Testis (tissue), 3 donors: ENCODE measurements around the gene NKAIN2. TPM values are rescaled to one million over a fixed set of nuclear protein-coding genes. Genes with fewer than 3 reads are reported as not detected.

Source experiments
- DNase-seq: peaks from one replicate; pipeline ENCODE4 v3.0.0-alpha.2; 2019
- H3K27ac ChIP-seq, 2 donors: fragments of 200-600 bp; sonication (generic); one replicate each; pipeline ENCODE4 v1.5.1; 2019
- H3K27me3 ChIP-seq: fragments of 200-600 bp; sonication (generic); one replicate; pipeline ENCODE4 v1.5.1; 2019
- H3K36me3 ChIP-seq: fragments of 200-600 bp; sonication (generic); one replicate; pipeline ENCODE4 v1.5.1; 2017; ENCODE audit warnings: low read depth; ENCODE audit errors: missing control alignments
- H3K4me1 ChIP-seq: fragments of 200-600 bp; sonication (generic); one replicate; pipeline ENCODE4 v1.5.1; 2019
- H3K4me3 ChIP-seq, 2 donors: fragments of 200-600 bp; sonication (generic); one replicate each; pipeline ENCODE4 v1.5.1; 2017 to 2019
- H3K9me3 ChIP-seq: fragments of 200-600 bp; sonication (generic); one replicate; pipeline ENCODE4 v1.5.1; 2017
- POLR2A ChIP-seq: fragments of 450-650 bp; IDR thresholded peaks from one replicate; pipeline ENCODE4 v1.6.1; 2017; ENCODE audit warnings: antibody characterized with exemption, mild to moderate bottlenecking, moderate library complexity
- WGBS, 2 donors: methylation state at CpG; one replicate each; pipeline ENCODE4 v1.1.5; 2018; 5-methylcytosine and 5-hydroxymethylcytosine counted together
- intact Hi-C: fragments of 100-400 bp; cut with DNase I; formaldehyde crosslinking; loops from one replicate; pipeline ENCODE4 v1.15.1; 2023; ENCODE audit warnings: low total_unique reads
- polyA plus RNA-seq: library from polyadenylated mRNA; stranded (reverse); fragments of 350-450 nt; fragmentation: Illumina TruSeq; extraction: RNeasy Lipid Tissue Mini Kit (QIAGEN cat#74804); gene quantifications from one replicate; pipeline ENCODE4 v1.2.3, GENCODE V29; 2014; ENCODE audit warnings: low read depth, low replicate concordance; ENCODE audit not compliant: insufficient read depth
- total RNA-seq, 2 donors: library from RNA; depleted of rRNA; stranded (reverse); fragments of >200 nt; gene quantifications; one replicate each; pipeline ENCODE4 v1.2.3, GENCODE V29; 2016
- TF ChIP-seq, protein P1 (sequence below), 3 experiments: fragments of 450-650 bp in 2 of 3; fragments of 200-600 bp in 1 of 3; sonication (generic) in 1 of 3; IDR thresholded peaks; one replicate each; pipeline ENCODE4 v1.5.1; 2016 to 2019; ENCODE audit warnings: antibody characterized with exemption in 3 of 3, mild to moderate bottlenecking in 2 of 3, moderate library complexity in 1 of 3

NKAIN2 gene
- total and polyA plus RNA-seq, 3 donors from 2014 or later: 0.56 to 1.1 (median 0.71) TPM

DNA sequence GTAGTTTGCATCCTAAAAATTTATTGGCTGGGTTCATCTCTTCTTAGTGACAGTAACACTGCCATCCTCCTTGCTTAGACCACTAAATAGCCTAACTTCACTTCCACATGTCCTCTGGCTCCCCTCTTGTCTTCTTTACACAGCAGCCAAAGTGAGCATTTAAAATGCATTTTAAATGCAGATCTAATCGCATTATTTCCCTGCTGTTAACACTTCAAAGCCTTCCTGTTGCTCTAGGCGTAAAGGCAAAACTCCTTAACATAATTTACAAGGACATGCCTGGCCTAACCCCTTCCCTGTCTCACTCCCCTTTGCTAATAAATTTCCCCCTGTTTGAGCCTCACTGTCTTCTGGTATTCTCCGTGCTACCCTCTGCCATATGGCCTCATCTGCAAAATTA is 26.5 kb downstream of the NKAIN2 start:
- Histone ChIP-seq H3K27ac (no peak overlapping the region), H3K9me3 (no peaks in the 10 kb centered on the region), H3K4me3 (no peak overlapping the region), H3K4me1 (no peaks in the 10 kb centered on the region), H3K36me3 (no peaks in the 10 kb centered on the region), H3K27me3 (no peaks in the 10 kb centered on the region)
- TF ChIP-seq POLR2A: no peak
- TF ChIP-seq, protein P1, sequence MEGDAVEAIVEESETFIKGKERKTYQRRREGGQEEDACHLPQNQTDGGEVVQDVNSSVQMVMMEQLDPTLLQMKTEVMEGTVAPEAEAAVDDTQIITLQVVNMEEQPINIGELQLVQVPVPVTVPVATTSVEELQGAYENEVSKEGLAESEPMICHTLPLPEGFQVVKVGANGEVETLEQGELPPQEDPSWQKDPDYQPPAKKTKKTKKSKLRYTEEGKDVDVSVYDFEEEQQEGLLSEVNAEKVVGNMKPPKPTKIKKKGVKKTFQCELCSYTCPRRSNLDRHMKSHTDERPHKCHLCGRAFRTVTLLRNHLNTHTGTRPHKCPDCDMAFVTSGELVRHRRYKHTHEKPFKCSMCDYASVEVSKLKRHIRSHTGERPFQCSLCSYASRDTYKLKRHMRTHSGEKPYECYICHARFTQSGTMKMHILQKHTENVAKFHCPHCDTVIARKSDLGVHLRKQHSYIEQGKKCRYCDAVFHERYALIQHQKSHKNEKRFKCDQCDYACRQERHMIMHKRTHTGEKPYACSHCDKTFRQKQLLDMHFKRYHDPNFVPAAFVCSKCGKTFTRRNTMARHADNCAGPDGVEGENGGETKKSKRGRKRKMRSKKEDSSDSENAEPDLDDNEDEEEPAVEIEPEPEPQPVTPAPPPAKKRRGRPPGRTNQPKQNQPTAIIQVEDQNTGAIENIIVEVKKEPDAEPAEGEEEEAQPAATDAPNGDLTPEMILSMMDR (IDR thresholded peaks at IDR 0.05): no peak
- WGBS, 2 donors: 37 to 40% methylated on average over 3 of the region's 3 CpGs
- DNase-seq: no peak
- intact Hi-C loops: no loop called here

DNA sequence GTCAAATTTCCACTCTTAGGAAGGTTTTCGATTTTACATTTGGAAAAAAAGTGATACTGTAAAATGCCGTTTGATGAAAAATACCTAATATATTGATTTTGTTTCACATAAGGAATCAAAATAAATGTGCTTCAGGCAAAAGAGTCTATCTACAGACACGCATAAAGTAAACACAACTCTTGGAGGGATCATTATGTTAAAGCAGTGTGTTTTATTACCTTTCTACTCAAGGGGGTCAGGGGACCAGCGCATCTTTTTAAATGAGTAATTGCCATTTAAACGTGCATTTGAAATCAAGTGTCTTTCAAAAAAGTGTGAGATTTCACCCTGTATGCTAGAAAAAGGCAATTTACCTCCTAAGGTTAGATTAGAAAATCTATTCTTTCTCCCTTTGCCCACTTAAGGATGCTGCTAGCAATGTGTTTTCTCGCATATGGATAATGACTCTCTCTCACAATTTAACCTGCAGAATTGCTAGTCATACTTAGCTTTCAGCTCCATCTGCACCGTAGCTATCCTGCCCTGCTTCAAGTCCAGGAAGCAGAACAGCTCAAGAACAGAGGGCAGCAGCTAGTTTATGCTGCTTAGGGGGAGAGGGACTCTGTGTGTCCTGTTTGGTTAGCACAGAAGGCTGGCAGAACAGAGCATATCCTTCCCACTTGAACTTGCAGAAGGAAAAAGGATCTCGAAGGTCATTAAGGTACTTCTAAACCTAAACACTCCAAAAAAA is 35.0 kb downstream of the NKAIN2 start:
- Histone ChIP-seq H3K4me3 (no peak overlapping the region), H3K27ac (no peak overlapping the region), H3K4me1 (no peaks in the 10 kb centered on the region), H3K36me3 (no peaks in the 10 kb centered on the region), H3K27me3 (no peaks in the 10 kb centered on the region), H3K9me3 (no peaks in the 10 kb centered on the region)
- no peak for TF ChIP-seq POLR2A
- TF ChIP-seq, protein P1 (IDR thresholded peaks at IDR 0.05): no peak
- intact Hi-C loops: no loop called here
- DNase-seq: no peak
- WGBS, 2 donors: 51 to 62% methylated on average over 8 of the region's 8 CpGs

DNA sequence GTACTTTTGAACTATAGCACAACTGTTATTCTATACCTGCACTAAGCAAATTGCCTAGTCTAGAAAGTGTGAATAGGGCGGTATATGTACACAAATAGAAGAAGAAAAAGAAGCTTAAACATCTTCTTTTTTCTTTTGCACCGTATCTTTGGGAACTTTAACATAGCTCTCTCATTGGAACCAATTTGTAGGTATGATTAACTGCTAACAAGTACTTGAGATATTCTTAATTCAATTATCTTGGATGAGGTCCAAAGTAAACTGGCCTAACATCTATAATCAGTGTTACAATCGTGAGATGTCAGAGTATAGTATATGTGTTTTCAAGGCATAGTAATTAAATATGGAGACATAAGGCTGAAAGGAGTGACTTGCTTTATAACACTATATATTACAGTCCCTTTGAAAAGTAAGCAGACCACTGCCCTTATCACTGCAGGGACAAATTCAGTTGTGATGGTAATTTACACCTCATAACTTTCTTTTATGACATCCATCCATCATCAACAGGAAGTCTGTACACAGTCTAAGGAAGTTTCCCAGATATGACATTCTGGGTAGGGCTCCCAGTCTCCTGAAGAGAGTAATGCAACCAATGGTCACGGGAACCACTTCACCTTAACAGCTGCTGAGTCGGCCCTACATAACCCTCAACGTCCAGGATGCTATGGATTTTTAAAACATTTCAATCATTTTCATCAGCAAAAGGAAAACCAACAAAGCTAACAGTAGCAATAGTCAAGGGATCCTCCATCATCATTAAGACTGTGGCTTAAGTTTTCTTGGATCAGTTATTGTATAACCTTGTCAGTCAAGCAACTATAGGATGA is 37.6 kb downstream of the NKAIN2 start:
- Histone ChIP-seq H3K4me1 (no peaks in the 10 kb centered on the region), H3K27ac (no peak overlapping the region), H3K4me3 (no peak overlapping the region), H3K9me3 (no peaks in the 10 kb centered on the region), H3K27me3 (no peaks in the 10 kb centered on the region), H3K36me3 (no peaks in the 10 kb centered on the region)
- intact Hi-C loops: no loop called here
- no peak for TF ChIP-seq POLR2A
- TF ChIP-seq, protein P1 (IDR thresholded peaks at IDR 0.05): no peak
- 39 to 44% methylated on average over 6 of the region's 6 CpGs for WGBS, 2 donors
- DNase-seq: no peak

DNA sequence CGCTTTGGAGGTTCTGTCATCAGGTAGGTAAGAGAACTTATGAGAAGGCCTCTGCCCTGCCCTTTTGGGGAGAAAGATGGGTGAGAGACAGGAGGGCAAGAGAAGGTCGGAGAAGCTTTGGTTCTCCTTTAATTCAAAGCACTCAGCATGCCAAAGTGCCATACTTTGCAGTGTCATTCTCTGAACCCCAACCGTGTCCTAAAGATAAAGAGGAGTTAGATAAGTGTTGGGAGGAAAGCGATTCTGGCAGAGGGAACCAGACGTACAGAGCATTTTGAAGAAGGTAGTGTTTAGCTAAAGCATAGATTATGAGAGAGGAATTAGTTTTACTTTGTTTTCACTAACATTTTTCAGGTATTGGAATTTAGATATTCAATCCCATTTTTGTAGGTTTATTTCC is 40.3 kb downstream of the NKAIN2 start:
- no peak for DNase-seq
- Histone ChIP-seq H3K9me3 (no peaks in the 10 kb centered on the region), H3K4me1 (no peaks in the 10 kb centered on the region), H3K4me3 (no peak overlapping the region), H3K36me3 (no peaks in the 10 kb centered on the region), H3K27me3 (no peaks in the 10 kb centered on the region), H3K27ac (no peak overlapping the region)
- 77 to 89% methylated on average over 5 of the region's 5 CpGs for WGBS, 2 donors
- no peak for TF ChIP-seq POLR2A
- TF ChIP-seq, protein P1 (IDR thresholded peaks at IDR 0.05): no peak
- intact Hi-C loops: no loop called here
